IMR-90 (cell line): ENCODE results near the gene PALMD.

ENCODE experiments used
- CEBPB ChIP-seq: IDR thresholded peaks from 2 replicates; pipeline ENCODE4 v1.6.1; 2012; ENCODE audit warnings: low read depth, low read length, improper control_type of control experiment
- POLR2A ChIP-seq: IDR thresholded peaks from 2 replicates; pipeline ENCODE4 v1.6.1; 2012; ENCODE audit warnings: mild to moderate bottlenecking, low read depth, low read length
- RAD21 ChIP-seq: IDR thresholded peaks from 2 replicates; pipeline ENCODE4 v1.6.1; 2012; ENCODE audit warnings: low read length, improper control_type of control experiment
- RFX5 ChIP-seq: IDR thresholded peaks from 2 replicates; pipeline ENCODE4 v1.8.0; 2012; ENCODE audit warnings: low read depth, mild to moderate bottlenecking, low read length, moderate library complexity
- TF ChIP-seq, protein P1 (sequence below): fragments of 150-350 bp; IDR thresholded peaks from 2 replicates; pipeline ENCODE4 v1.6.1; 2017; ENCODE audit warnings: mild to moderate bottlenecking, antibody characterized with exemption, low read length, low read depth
- TF ChIP-seq, protein P2 (sequence below): conservative IDR thresholded peaks from 2 replicates; pipeline ENCODE4 v1.5.1; 2012; ENCODE audit warnings: mild to moderate bottlenecking, low read depth, low read length, improper control_type of control experiment

DNA sequence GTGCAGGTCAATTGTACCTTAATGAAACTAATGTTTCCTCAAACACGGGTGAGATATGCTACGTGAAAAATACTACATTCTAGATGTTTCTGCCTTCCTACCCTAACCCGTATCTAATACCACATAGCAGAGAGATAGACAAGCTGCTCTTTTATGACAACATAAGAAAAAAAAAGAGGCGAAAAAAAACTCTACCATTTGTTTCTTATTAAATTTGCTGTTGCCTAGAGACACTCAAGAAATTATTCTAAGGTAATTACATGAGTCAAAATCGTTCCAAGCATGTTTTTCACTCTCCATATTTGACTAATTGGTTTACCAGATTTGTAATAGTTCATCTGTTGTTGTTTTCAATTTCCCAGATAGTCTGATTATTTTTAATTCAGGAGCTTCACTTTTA, 27.4 kb downstream of the PALMD start:
- TF ChIP-seq, protein P1, sequence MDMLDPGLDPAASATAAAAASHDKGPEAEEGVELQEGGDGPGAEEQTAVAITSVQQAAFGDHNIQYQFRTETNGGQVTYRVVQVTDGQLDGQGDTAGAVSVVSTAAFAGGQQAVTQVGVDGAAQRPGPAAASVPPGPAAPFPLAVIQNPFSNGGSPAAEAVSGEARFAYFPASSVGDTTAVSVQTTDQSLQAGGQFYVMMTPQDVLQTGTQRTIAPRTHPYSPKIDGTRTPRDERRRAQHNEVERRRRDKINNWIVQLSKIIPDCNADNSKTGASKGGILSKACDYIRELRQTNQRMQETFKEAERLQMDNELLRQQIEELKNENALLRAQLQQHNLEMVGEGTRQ, result no peak
- TF ChIP-seq, protein P2, sequence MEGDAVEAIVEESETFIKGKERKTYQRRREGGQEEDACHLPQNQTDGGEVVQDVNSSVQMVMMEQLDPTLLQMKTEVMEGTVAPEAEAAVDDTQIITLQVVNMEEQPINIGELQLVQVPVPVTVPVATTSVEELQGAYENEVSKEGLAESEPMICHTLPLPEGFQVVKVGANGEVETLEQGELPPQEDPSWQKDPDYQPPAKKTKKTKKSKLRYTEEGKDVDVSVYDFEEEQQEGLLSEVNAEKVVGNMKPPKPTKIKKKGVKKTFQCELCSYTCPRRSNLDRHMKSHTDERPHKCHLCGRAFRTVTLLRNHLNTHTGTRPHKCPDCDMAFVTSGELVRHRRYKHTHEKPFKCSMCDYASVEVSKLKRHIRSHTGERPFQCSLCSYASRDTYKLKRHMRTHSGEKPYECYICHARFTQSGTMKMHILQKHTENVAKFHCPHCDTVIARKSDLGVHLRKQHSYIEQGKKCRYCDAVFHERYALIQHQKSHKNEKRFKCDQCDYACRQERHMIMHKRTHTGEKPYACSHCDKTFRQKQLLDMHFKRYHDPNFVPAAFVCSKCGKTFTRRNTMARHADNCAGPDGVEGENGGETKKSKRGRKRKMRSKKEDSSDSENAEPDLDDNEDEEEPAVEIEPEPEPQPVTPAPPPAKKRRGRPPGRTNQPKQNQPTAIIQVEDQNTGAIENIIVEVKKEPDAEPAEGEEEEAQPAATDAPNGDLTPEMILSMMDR, result no peak
- no peak for TF ChIP-seq RFX5
- TF ChIP-seq RAD21, result no peak
- TF ChIP-seq POLR2A, result no peak
- TF ChIP-seq CEBPB, result no peak
